Occipital lobe (tissue), 3 donors: Measurements from ENCODE around the gene NPIPA7. TPM values are rescaled to one million over a fixed set of nuclear protein-coding genes. Genes with fewer than 3 reads are reported as not detected.
"Not testable (repeated sequence)": the region's sequence is repeated elsewhere in the genome, so short reads cannot be mapped to it uniquely, and the experiment has no call there.

Source experiments
- DNase-seq: peaks from one replicate; lab custom pipeline; 2025; lab: John Stamatoyannopoulos, UW
- small RNA-seq: library from RNA; depleted of rRNA; stranded (forward); fragments of <200 nt; gene quantifications from one replicate; pipeline ENCODE3, GENCODE V24; 2014
- total RNA-seq: library from RNA; depleted of rRNA; stranded (reverse); fragments of >200 nt; gene quantifications from one replicate; pipeline ENCODE4 v1.2.3, GENCODE V29; 2014

Gene NPIPA7
- total RNA-seq, 1 donor from 2014 or later, result 1.6 TPM

- not testable (repeated sequence) for DNase-seq
These were observed 39.1 kb downstream of the NPIPA7 start for GRCh38 chr16:16417914-16418544.

GRCh38 chr16:16420515-16420914, 41.6 kb downstream of the NPIPA7 start:
- not testable (repeated sequence) for DNase-seq

GRCh38 chr16:16425146-16425545, 46.2 kb downstream of the NPIPA7 start:
- not testable (repeated sequence) for DNase-seq

GRCh38 chr16:16431135-16431534, 52.2 kb downstream of the NPIPA7 start:
- DNase-seq, result not testable (repeated sequence)

- not testable (repeated sequence) for DNase-seq
These were observed 55.8 kb downstream of the NPIPA7 start for GRCh38 chr16:16434711-16435110.

GRCh38 chr16:16441401-16441800, 62.5 kb downstream of the NPIPA7 start:
- not testable (repeated sequence) for DNase-seq

Small RNAs within 50 kb of the gene (small RNA-seq; reads per million reads assigned to genes)
- not detected for gene AC138969.3
- gene MIR6511A3, result not detected
- not detected for gene MIR6770-2

Other genes starting within 250 kb of the NPIPA7 start
- gene ABCC6, start 155.6 kb upstream of the NPIPA7 start, total RNA-seq, result 0.16 TPM
- gene NOMO3, start 146.6 kb upstream of the NPIPA7 start, total RNA-seq, result 26.4 TPM